Mesothelial cell of epicardium (in vitro differentiated cells): ENCODE data around the gene GIPC1. TPM values are rescaled to one million over a fixed set of nuclear protein-coding genes. Genes with fewer than 3 reads are reported as not detected.

Experiments
- DNase-seq, 2 experiments: peaks; one replicate each; pipeline ENCODE4 v3.0.0; 2021; ENCODE audit warnings: low spot score in 2 of 2; ENCODE audit not compliant: unreplicated experiment in 2 of 2
- H3K27ac Mint-ChIP-seq: 2 replicates; pipeline ENCODE4 v1.8.0; 2021; ENCODE audit warnings: mixed read lengths
- H3K27me3 Mint-ChIP-seq: 2 replicates; pipeline ENCODE4 v1.8.0; 2021; ENCODE audit warnings: low read depth, mixed read lengths
- H3K36me3 Mint-ChIP-seq: 2 replicates; pipeline ENCODE4 v1.8.0; 2021; ENCODE audit warnings: mixed read lengths
- H3K4me1 Mint-ChIP-seq: 2 replicates; pipeline ENCODE4 v1.8.0; 2021; ENCODE audit warnings: mixed read lengths
- H3K4me3 Mint-ChIP-seq: 2 replicates; pipeline ENCODE4 v1.8.0; 2021; ENCODE audit warnings: mild to moderate bottlenecking, moderate library complexity, mixed read lengths
- H3K9me3 Mint-ChIP-seq: 2 replicates; pipeline ENCODE4 v1.8.0; 2021; ENCODE audit warnings: mixed read lengths
- CTCF ChIP-seq: fragments of 200-600 bp; sonication (generic); IDR thresholded peaks from one replicate; pipeline ENCODE4 v1.5.0; 2021; ENCODE audit warnings: antibody characterized with exemption; ENCODE audit not compliant: unreplicated experiment
- total RNA-seq: library from RNA; stranded (reverse); gene quantifications from 3 replicates; pipeline ENCODE4 v1.2.1, GENCODE V29; 2021

GIPC1 gene
- total RNA-seq, 1 donor from 2014 or later, result 108 TPM

DNA sequence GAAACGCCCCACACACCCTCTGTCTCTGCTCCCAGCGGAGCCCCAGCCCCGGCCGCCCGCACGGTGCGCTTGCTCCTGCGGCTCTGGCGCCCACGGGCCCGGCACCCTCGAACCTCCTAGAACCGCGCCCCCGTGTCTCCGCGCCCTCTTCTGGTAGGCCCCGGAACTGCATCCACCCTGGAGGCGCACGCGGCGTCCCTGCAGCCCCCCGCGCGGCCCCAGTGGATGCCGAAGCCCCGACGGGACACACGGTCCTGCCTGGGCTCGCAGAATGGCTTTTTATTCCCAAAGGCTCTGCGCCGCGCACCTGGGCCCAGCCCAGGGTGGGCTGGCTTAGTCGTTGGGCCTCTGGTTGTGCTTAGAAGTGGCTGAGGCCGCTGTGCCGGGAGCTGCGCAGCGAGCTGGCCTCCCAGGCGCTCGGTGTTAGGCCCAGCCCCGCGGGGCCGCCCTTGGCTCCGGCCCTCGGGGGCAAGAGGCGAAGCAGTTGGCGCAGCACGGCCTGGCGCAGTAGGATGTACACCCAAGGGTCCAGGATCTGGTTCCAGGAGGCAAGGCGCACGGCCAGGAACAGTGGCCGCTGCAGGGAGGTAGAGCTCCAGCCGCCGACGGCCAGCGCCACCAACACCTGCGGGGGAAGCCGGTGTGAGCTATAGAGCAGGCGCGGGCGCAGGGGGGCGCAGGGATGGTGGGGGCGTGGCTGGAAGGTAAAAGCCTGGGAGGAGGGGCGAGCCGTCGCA is 23.6 kb downstream of the GIPC1 start:
- peaks cover 6% of the 10 kb centered on the region for H3K36me3 Mint-ChIP-seq
- DNase-seq, result peak; percentile 76 to 96

GRCh38 chr19:14471436-14472187 is 24.3 kb downstream of the GIPC1 start:
- H3K4me1 Mint-ChIP-seq, result peaks cover 25% of the 10 kb centered on the region
- H3K9me3 Mint-ChIP-seq, result no peaks in the 10 kb centered on the region
- H3K36me3 Mint-ChIP-seq, result peaks cover 6% of the 10 kb centered on the region
- H3K27me3 Mint-ChIP-seq, result no peaks in the 10 kb centered on the region
- H3K27ac Mint-ChIP-seq, result no peak overlapping the region
- no peak for DNase-seq
- TF ChIP-seq CTCF, result no peak
- peak overlapping the region; percentile 24 for H3K4me3 Mint-ChIP-seq

More for the DNA sequence above, 23.6 kb downstream of the GIPC1 start:
- Mint-ChIP-seq H3K9me3 (no peaks in the 10 kb centered on the region), H3K4me1 (peaks cover 32% of the 10 kb centered on the region), H3K27ac (no peak overlapping the region), H3K27me3 (no peaks in the 10 kb centered on the region), H3K4me3 (peak overlapping the region; percentile 36)
- peak; percentile 98 for TF ChIP-seq CTCF

DNA sequence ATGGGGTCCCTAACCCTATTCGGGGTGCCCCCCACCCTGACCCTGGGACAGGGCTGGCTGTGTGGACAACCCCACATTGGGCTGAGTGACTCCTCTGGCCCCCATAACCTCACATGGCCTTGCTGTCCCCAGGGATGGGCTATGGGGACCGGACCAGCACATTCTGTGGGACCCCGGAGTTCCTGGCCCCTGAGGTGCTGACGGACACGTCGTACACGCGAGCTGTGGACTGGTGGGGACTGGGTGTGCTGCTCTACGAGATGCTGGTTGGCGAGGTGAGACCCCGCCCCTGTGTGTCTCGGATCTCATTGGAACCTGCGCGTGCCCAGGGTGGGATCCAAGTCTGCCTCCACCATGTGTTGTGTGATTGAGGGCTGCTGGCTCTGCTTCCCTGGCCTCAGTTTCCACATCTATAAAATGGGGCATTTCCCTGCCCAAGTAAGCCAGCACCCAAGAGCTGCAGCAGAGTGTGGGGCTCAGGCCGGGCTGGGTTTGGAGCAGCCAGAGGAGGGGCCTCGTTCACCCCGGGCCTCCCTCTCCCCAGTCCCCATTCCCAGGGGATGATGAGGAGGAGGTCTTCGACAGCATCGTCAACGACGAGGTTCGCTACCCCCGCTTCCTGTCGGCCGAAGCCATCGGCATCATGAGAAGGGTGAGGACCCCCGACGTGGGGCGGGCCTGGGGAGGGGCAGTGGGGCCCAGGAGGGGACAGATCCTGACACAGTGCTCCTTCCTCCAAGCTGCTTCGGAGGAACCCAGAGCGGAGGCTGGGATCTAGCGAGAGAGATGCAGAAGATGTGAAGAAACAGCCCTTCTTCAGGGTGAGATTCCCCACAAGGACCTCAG is 25.7 kb downstream of the GIPC1 start:
- no peak for TF ChIP-seq CTCF
- no peak for DNase-seq
- H3K27me3 Mint-ChIP-seq, result no peaks in the 10 kb centered on the region

GRCh38 chr19:14467816-14468215 is 28.1 kb downstream of the GIPC1 start:
- no peak for TF ChIP-seq CTCF

More for the DNA sequence above, 25.7 kb downstream of the GIPC1 start:
- Mint-ChIP-seq H3K4me1 (peaks cover 12% of the 10 kb centered on the region), H3K36me3 (peaks cover 8% of the 10 kb centered on the region), H3K9me3 (no peaks in the 10 kb centered on the region), H3K4me3 (no peak overlapping the region), H3K27ac (no peak overlapping the region)

DNA sequence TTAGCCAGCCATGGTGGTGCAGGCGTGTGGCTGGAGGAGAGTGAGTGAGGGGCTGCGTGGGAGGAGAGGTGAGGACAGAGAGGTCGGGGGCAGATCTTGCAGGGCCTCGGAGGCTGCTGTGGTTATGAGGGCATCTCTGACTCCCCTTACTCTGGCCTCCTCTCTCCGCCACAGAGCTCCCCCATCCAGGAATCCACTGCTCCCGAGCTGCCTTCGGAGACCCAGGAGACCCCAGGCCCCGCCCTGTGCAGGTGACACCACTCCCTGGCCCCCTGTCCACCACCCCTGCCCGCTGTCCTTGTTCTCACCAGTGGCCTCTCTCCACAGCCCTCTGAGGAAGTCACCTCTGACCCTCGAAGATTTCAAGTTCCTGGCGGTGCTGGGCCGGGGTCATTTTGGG is 28.5 kb downstream of the GIPC1 start:
- no peaks in the 10 kb centered on the region for H3K4me1 Mint-ChIP-seq
- no peaks in the 10 kb centered on the region for H3K27me3 Mint-ChIP-seq
- no peak overlapping the region for H3K4me3 Mint-ChIP-seq
- H3K36me3 Mint-ChIP-seq, result peaks cover 13% of the 10 kb centered on the region
- no peak overlapping the region for H3K27ac Mint-ChIP-seq
- H3K9me3 Mint-ChIP-seq, result no peaks in the 10 kb centered on the region
- no peak for TF ChIP-seq CTCF
- no peak for DNase-seq

More at GRCh38 chr19:14467816-14468215, 28.1 kb downstream of the GIPC1 start:
- Mint-ChIP-seq H3K27me3 (no peaks in the 10 kb centered on the region), H3K4me3 (no peak overlapping the region), H3K36me3 (peaks cover 13% of the 10 kb centered on the region), H3K4me1 (peaks cover 1% of the 10 kb centered on the region), H3K27ac (no peak overlapping the region), H3K9me3 (no peaks in the 10 kb centered on the region)
- DNase-seq, result no peak
